ENCODE measurements around the gene KMT2E.
"Not testable (repeated sequence)": the region's sequence is repeated elsewhere in the genome, so short reads cannot be mapped to it uniquely, and the experiment has no call there.

KMT2E gene

DNA sequence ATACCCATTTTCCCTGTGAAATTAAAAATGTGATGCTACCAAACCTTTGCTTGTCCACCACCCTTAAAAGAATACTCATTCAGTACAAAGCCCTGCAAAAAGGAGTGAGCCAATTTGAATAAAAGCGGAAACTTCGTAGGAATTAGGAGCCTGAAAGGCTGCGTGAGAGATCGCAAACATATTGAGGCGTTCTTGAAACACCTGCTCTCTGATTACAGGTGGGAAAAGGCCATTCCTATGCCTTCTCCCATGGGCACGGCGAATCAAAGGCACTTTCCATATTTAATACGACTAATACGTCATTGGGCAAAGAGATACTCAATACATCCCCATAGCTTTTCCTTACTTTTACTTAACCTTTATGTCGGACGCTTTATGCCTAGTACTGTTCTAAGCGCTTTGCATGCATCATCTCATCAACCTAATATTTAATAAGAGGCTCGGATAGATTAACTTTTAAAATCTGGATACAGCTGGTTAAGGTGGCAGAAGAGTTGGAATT is 30.9 kb upstream of the KMT2E start:
- DNase-seq (ENCODE audit: low read depth in 2 of 2) = no peak

DNA sequence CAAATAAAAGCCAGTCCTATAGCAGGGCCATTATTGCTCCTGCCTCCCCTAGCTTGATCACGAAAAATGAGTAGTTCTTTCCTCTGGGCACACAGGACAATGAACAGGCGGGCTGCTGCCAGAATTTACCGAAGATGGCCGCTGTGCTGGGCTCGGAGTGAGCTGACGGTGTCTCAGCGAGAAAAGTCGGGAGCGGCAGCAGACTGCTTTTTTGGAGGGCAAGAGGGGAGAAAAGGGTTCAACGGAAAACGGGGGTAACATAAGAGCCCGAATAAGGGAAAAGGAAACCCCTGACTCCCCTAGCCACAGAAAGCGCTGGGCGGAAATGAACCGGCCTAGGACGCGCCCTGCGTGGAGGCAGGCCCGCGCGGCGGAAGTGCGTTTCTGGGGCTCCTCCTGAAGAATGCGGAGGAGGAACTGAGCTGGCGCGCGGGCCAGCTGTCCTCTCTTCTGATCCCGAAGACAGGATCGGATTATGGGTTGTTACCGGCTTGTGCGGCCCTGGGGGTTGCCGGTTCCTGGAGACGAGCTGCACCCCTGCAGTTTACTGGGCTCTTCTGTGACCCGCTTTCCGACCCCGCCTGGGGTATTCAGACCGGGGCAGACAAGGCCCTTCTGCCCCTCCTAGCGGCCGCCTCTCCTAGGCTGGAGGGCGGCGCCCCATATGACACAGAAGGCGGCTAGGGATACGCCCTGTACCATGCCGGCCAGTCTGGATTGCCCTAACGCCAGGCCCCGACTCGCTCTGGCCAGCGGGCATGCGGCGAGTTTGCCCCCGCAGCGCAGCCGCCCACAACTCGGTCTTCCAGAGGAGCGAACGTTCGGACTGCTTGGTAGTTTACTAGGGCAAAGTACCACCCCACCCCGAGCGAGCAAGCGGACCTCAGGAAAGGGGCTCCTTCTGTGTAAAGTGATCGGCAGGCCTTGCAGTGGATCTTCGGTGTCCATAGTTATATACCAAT is 30.1 kb upstream of the KMT2E start:
- peak; percentile 73 to 78 for DNase-seq (ENCODE audit: low read depth in 2 of 2)

DNA sequence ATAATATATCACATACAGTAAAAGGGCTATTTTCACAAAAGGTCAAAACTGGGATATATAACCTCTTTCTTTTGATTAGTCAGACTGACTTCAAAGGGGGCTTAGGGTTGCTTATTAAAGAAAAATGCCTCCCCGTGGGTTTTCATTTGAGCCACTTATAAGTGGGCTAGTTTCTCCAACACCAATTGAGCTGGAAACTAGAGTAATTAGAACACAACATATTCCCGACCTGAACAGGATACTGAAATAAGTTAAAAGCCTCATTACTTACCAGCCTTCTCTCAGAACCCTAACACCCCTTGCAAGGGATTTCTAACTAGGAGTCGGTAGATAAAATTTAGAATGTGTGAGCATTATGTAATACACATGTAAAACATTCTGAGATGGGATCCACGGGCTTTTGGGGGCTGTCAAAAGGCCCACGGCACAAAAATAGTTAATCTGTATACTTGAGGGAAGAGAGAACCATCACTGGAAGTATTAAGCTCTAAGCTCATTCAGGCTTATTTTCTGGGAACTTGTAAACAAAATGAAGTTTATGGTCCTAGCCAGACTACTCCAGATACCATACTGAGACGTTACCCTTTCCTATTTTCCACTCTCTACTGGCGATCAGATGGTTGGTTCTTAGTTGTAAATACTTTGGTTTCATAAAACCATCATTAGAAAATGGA is 29.3 kb upstream of the KMT2E start:
- DNase-seq (ENCODE audit: low read depth in 2 of 2) = no peak

DNA sequence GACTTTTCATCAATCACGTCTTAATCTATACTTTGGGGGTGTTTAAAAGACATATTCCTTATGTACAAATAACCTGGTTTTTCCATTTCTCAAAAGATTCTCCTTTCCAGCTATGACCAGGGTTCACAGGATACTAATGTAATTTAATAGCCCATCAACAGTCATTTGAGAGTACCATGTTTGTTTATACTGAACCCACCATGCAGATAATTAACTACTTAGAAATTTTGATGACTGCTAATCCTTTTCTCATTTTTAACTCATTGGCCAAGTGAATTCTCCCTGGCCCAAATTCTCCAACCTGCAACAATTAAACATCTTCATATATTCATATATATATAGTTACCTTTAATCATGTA is 28.8 kb upstream of the KMT2E start:
- DNase-seq (ENCODE audit: low read depth in 2 of 2) = no peak

DNA sequence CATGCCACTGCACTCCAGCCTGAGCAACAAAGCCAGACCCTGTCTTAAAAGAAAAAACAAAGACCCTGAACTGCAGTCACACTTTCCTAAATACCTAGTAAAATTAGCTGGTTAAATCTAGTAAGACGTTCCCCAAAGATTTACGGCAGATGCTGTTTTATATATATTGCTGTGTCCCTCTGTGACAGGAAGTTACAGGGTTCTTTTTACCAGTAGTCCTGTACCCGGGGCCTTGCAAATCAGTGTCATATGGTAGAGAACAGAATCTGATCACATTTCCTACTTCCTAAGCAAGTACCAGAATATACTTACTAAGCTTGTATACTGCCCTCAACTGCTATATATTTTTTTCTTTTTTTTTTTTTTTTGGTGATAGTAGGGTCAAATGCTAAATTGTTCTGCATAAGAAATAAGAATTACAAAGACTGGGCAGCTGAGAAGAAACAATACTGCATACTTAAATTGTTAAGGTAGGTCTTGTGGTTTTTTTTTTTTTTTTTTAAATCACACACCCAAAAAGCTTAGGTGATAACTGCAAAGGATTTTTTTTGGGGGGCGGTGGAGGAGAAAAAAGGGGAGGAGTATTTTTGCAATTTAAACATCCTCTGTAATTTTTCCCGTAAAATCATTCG is 27.3 kb upstream of the KMT2E start:
- DNase-seq (ENCODE audit: low read depth in 2 of 2) = no peak

DNA sequence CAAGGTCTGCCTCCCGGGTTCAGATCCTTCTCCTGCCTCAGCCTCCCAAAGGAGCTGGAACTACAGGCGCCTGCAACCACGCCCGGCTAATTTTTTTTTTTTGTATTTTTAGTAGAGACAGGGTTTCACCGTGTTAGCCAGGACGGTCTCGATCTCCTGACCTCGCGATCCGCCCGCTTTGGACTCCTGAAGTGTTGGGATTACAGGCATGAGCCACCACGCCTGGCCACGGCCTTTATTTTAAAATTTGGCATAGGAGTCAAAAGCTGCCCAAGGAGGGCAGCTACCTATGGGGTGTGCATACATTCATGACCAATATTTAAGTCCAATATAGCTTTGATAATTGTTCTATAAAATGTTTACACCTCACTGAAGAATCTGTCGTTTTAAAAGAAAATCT is 26.6 kb upstream of the KMT2E start:
- DNase-seq (ENCODE audit: low read depth in 2 of 2) = not testable (repeated sequence)

DNA sequence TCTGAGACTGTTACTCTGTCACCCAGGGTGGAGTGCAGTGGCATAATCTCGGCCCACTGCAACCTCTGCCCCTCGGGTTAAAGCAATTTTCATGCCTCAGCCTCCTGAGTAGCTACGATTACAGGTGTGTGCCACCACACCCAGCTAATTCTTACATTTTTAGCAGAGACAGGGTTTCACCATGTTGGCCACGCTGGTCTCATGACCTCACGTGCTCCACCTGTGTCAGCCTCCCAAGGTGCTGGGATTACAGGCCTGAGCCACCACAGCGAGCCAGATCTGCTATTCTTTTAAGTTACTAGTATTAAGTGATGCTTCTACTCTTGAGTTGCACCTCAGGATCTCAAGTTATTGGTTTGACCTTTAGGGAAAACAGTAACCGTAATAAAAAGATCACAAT is 23.0 kb upstream of the KMT2E start:
- no peak for DNase-seq (ENCODE audit: low read depth in 2 of 2)

DNA sequence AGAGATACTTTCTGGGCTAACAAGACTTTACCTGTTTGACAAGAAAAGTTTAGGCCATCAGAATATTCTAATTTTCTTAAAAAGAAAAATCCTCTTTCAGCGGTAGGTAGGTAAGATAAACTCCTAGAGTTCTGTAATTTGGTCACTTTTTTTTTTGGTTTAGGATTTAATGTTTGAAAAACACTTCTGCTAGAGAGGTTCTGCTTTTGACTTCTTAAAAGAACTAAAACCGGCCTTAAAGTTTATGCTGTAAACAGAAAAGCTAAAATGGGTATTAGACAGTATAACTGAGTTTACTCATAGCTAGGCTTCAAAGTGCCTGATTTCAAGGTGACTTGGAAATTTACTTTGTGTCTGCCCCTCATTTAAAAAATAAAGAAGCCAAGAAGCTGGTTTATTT is 21.7 kb upstream of the KMT2E start:
- DNase-seq (ENCODE audit: low read depth in 2 of 2) = no peak

DNA sequence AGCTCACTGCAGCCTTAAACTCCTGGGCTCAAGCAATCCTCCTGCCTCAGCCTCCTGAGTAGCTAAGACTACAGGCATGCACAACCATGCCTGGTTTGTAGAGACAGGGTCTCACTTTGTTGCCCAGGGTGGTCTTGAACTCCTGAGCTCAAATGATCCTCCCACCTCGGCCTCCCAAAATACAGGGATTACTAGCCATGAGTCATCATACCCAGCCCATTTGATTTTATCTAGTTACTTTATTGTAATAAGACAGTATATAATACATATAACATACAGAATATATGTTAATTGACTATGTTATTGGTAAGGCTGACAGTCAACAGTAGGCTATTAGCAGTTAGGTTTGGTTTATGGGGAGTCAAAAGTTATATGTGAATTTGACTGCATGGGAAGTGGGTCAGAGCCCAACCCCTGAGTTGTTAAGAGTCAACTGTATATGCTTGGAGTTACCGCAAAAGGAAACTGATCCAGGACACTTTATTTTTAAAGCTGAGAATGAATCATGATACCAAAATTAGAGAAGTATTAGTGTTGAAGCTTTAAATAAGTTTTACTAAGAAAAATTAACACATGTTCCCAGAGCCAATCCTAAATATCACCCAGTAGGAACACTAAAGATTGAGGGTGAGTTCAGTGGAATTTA is 20.7 kb upstream of the KMT2E start:
- no peak for DNase-seq (ENCODE audit: low read depth in 2 of 2)

DNA sequence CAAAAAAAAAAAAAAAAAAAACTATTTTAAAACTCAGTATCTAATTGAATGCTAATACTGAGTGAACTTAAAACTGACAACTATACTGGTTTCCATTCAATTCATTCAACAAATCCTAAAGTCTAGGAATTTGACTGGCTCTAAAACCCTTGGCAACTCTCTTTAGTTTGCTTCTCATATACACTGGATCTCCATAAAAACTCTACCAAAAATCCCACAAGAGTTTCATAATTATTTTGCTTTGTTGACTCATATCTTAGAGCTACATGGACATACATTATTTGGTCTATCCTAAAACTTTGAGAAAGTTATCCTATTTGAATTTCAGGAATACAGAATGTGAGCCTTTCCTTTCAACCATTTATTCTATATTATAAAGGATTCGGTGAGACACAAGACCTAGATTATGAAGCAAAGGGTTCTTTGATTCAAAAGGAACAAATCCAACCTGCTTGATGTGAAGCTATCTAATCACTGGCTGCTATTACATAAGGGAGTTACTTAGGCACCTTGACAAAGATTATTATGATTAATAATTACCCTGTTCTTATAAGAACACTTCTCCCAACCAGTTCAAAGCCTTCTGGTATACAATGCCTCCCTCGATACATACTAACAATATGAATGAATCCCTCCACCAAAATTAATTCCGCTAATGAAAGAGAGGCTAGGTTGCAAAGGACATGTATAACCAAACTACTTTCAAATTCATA is 15.8 kb upstream of the KMT2E start:
- no peak for DNase-seq (ENCODE audit: low read depth in 2 of 2)

DNA sequence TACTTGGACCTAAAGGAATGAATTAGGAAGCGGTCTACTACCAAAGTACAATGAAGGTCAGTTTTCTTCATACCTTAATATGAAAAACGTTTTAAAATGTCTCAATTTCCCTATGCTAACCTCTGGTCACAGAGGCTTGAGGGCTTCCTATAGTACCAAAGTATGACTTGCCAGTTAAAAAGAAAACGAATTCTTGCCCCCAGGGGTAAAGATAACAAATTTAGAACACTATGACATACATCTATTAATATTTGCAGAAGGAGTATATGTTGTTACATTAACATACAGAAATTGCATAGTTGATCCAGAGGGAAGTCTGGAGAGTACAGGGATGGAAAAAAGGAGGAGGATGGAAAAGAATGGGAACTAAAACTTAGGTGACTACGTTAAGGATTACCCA is 13.8 kb upstream of the KMT2E start:
- DNase-seq (ENCODE audit: low read depth in 2 of 2) = no peak

DNA sequence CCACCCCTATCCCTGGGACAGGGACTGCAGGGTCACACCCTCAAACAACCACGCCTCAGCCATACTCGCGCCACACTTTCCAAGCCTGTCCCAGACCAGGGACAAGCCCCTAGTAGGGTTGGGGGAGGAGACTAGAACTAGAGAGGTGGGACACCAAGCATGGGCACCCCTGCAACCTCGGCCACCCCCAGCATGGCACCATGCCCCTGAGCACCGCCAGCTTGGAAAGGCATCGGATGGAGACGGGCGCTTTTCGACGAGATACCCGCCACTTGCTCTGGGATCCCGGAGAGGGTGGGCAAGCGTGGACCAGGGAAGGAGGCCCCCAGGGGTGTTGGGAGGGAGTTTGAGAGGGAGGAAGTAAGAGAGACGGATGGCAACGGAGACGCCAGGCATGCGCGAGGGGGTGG is 13.1 kb upstream of the KMT2E start:
- DNase-seq (ENCODE audit: low read depth in 2 of 2) = no peak

DNA sequence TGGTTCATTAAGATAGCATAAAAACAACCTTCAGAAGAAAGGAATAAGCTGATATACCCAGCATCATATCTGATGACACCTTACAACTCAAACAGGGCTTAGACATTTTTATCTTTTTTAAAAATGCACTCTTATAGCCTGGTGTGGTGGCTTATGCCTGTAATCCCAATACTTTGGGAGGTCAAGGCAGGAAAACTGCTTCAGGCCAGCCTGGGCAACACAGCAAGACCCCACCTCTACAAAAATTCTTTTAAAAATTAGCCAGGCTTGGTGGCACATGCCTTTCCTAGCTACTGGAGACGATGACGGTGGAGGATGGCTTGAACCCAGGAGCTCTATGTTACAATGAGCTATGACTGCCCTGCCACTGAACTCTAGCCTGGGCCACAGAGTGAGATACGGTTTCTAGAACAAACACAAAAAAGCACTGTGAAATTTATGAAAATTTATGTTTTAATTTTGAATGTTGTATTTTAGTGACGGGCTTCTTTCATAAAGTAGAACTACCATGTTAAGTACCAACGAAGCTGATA is 12.3 kb upstream of the KMT2E start:
- DNase-seq (ENCODE audit: low read depth in 2 of 2) = no peak

DNA sequence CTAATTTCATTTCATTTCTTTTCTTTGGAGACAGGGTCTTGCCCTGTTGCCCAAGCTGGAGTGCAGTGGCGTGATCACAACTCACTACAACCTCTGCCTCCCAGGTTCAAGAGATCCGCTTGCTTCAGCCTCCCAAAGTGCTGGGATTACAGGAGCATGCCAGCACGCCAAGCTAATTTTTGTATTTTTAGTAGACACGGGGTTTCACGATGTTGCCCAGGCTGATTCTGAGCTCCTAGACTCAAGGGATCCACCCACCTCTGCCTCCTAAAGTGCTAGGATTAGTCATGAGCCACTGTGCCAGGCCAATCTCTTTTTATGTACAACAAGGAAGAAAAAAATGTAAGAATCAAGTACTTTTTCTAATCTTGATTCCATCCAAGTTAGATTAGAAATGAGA is 10.7 kb upstream of the KMT2E start:
- DNase-seq (ENCODE audit: low read depth in 2 of 2) = peak in 1 of 2 donors; percentile 31

DNA sequence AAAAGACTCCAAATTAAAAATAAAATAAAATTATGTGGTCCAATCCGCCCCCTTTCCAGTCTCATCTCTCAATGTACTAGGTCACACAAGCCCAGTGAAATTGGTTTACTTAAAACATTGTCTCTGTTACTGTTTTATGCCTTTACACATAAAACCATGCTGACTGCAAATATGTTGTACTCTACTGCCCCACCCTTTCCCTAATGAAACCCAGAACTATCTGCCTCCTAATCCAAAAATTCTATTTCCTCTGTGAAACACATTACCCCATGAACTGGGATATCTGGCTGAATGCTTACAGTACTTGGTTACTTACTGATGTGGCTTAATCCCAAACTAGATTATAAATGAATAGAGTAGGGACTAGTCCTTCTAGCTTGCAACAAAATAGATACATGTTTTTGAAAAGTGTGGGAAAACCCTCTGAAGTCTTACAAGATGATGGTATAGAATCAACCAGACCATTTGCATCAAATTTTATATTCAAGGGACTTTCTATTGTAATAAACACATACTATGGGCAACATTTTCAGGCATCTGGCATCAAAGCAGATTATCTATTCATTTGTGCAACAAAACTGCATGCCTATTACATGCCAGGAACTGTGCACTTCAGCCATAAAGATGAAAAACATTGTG is 10.0 kb upstream of the KMT2E start:
- no peak for DNase-seq (ENCODE audit: low read depth in 2 of 2)

DNA sequence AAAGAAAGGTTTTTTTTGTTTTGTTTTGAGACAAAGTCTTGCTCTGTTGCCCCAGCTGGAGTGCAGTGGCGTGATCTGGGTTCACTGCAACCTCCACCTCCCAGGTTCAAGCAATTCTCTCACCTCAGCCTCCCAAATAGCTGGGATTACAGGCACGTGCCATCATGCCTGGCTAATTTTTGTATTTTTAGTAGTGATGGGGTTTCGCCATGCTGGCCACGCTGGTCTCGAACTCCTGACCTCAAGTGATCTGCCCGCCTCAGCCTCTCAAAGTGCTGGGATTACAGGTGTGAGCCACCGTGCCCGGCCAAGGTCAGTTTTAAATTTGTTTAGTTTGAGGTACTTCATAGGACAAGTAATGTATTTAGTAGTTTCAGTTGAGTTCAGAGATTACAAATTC is 9.0 kb upstream of the KMT2E start:
- not testable (repeated sequence) for DNase-seq (ENCODE audit: low read depth in 2 of 2)

DNA sequence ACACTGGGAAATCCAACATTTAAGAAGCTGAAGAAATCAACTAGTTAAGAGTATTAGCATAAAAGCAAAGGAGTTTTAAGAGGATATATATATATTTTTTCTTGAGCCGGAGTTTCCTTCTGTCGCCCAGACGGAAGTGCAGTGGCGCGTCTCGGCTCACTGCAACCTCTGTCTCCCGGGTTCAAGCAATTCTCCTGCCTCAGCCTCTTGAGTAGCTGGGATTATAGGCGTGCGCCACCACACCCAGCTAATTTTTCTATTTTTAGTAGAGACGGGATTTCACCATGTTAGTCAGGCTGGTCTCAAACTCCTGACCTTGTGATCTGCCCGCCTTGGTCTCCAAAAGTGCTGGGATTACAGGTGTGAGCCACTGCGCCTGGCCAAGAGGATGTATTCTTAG is 8.5 kb upstream of the KMT2E start:
- DNase-seq (ENCODE audit: low read depth in 2 of 2) = not testable (repeated sequence)

DNA sequence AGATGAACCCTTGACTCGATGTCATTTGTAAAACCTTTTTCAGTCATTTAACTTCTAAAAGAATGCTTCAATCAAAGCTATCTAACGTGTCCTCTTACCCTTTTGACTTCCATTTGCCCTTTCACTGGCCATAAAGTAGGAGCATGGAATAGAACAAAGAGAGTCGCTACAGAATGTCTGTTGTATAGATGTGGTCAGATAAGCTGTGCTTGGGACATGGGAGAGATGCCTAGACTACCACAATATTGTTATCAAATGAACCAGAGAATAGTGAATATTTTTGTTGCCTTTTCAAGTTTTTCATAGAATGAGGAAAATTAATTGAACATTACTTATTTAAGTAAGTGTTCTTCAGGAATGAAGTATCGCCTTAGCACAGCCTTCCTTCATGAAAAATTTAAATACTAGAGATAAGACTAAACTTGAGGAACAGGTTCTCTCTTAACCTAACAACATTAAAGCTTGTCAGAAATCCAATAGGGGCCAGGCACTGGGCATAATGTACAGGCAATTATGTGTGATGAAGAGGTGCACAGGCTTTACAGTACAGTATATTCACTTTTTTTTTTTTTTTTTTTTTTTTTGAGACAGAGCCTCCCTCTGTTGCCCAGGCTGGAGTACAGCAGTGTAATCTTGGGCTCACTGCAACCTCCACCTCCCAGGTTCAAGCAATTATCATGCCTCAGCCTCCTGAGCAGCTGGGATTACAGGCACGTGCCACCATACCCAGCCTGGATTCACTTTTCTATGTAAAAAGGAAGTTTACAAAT is 7.5 kb upstream of the KMT2E start:
- DNase-seq (ENCODE audit: low read depth in 2 of 2) = no peak

DNA sequence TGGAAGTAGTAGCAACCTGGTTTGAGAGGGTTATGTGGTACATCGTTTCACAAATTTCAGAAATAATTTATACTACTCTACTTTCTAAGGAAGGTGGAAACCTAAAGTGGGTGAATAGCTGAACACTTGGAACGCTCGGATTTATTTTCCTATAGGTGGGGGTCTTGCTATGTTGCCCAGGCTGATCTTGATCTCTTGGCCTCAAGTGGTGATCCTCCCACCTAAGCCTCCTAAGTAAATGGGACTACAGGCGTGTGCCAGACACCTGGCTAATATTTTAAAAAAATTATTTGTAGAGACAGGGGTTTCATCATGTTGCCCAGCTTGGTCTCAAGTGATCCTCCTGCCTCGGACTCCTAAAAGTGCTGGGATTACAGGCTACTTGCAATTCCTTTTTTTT is 6.7 kb upstream of the KMT2E start:
- DNase-seq (ENCODE audit: low read depth in 2 of 2) = no peak
